DND-41 (cell line): ENCODE data around the gene CCDC138.

Experiments
- CTCF ChIP-seq: IDR thresholded peaks from 2 replicates; pipeline ENCODE4 v1.5.1; 2012; ENCODE audit warnings: borderline replicate concordance, low read length, moderate library complexity, mild to moderate bottlenecking; ENCODE audit not compliant: poor library complexity, severe bottlenecking; ENCODE audit errors: extremely low read depth
- EZH2 ChIP-seq: IDR thresholded peaks from 3 replicates; pipeline ENCODE4 v1.6.1; 2012; ENCODE audit warnings: borderline replicate concordance, low read depth, mild to moderate bottlenecking, moderate library complexity, low read length, inconsistent platforms; ENCODE audit not compliant: severe bottlenecking

- TF ChIP-seq CTCF (no peak), EZH2 (no peak)
These were observed 129.7 kb downstream of the CCDC138 start for GRCh38 chr2:108916122-108916795.
